Neural cell (in vitro differentiated cells): Measurements from ENCODE around the gene RAD51B.

Source experiments
- EZH2 ChIP-seq: fragments of 200-600, 300-800 bp; shearing (Covaris generic), sonication (generic); IDR thresholded peaks from 2 replicates; pipeline ENCODE4 v1.6.1; 2014; ENCODE audit warnings: antibody characterized with exemption, low read length, borderline replicate concordance, mild to moderate bottlenecking; ENCODE audit not compliant: insufficient read depth, poor library complexity, severe bottlenecking
- POLR2AphosphoS5 ChIP-seq: IDR thresholded peaks from 2 replicates; pipeline ENCODE4 v1.6.1; 2012
- TF ChIP-seq, protein P1 (sequence below): fragments of 450-650 bp; IDR thresholded peaks from 2 replicates; pipeline ENCODE4 v1.5.1; 2014; ENCODE audit warnings: antibody characterized with exemption, mild to moderate bottlenecking, moderate library complexity; ENCODE audit not compliant: poor library complexity, severe bottlenecking

DNA sequence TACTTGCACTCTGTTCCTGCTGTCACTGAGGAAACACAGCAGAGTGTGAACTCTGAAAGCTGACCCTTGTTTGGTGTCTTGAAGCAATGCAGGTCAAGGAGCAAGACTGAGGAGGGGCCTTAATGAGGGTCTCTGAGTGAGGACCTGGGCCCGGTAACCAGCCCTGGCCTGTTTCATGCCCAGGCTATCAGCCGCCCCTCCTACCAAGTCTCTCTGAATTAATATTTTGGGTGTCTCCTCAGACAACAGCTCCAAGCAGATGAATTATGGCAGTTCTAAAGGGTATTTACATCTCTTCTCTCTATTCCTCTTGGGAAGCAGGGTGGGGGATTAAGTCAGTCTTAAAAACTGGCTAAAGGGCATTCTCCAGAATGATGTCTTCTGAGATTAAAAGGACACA is 578.8 kb downstream of the RAD51B start:
- TF ChIP-seq, protein P1, sequence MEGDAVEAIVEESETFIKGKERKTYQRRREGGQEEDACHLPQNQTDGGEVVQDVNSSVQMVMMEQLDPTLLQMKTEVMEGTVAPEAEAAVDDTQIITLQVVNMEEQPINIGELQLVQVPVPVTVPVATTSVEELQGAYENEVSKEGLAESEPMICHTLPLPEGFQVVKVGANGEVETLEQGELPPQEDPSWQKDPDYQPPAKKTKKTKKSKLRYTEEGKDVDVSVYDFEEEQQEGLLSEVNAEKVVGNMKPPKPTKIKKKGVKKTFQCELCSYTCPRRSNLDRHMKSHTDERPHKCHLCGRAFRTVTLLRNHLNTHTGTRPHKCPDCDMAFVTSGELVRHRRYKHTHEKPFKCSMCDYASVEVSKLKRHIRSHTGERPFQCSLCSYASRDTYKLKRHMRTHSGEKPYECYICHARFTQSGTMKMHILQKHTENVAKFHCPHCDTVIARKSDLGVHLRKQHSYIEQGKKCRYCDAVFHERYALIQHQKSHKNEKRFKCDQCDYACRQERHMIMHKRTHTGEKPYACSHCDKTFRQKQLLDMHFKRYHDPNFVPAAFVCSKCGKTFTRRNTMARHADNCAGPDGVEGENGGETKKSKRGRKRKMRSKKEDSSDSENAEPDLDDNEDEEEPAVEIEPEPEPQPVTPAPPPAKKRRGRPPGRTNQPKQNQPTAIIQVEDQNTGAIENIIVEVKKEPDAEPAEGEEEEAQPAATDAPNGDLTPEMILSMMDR, result no peak
- TF ChIP-seq POLR2AphosphoS5 (no peak), EZH2 (no peak)
